Measurements from ENCODE around the gene FNDC8.
"Not testable (repeated sequence)": the region's sequence is repeated elsewhere in the genome, so short reads cannot be mapped to it uniquely, and the experiment has no call there.

FNDC8 gene

DNA sequence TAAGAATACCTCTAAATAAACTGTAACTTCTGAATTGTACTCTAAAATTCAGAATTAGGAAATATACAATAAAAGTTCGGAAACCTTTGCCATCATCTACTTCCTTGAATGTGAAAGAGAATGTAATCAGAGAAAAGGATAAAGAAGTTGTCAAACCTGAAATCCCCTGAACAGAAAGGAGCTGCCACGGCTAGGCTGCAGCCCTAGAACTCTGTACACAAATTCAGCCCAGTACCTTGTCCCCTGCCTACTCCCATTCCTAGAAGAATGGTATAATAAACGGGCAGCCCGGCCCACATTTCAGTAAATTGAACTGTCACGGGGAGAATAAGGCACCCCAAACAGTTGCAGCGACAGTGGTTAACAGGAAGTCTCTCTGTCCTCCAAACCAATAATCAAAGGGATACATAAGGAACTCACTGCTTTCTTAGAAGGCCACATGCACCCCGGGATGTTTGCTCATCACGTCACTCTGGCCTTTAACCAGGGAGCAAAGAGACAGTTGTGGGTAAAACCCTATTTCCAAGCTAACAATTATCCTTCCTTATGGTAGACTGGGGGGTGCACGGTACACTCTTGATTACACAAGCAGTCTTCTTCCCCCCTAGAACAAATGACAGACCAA is 33.6 kb upstream of the FNDC8 start:
- H3K4me1 Mint-ChIP-seq: peaks cover 70% of the 10 kb centered on the region
- DNase-seq (peak; percentile 39), ATAC-seq (no peak)
- H3K27me3 Mint-ChIP-seq: no peaks in the 10 kb centered on the region
- H3K36me3 Mint-ChIP-seq (ENCODE audit: low read depth): no peaks in the 10 kb centered on the region
- H3K4me3 Mint-ChIP-seq: peak overlapping the region; percentile 88
- H3K27ac Mint-ChIP-seq: peak overlapping the region; percentile 87
- no peaks in the 10 kb centered on the region for H3K9me3 Mint-ChIP-seq

GRCh38 chr17:35088356-35088880 is 33.0 kb upstream of the FNDC8 start:
- DNase-seq (peak; percentile 35), ATAC-seq (no peak)
- Mint-ChIP-seq H3K36me3 (ENCODE audit: low read depth) (no peaks in the 10 kb centered on the region), H3K4me1 (peaks cover 65% of the 10 kb centered on the region), H3K27ac (peak overlapping the region; percentile 87), H3K4me3 (peak overlapping the region; percentile 88), H3K9me3 (no peaks in the 10 kb centered on the region), H3K27me3 (no peaks in the 10 kb centered on the region)

- Mint-ChIP-seq H3K4me1 (peaks cover 58% of the 10 kb centered on the region), H3K36me3 (ENCODE audit: low read depth) (no peaks in the 10 kb centered on the region), H3K27ac (peak overlapping the region; percentile 91), H3K27me3 (no peaks in the 10 kb centered on the region), H3K9me3 (no peaks in the 10 kb centered on the region), H3K4me3 (peak overlapping the region; percentile 88)
- ATAC-seq (peak; percentile 86), DNase-seq (peak; percentile 92)
These were observed 32.4 kb upstream of the FNDC8 start for GRCh38 chr17:35088881-35089585.

- H3K9me3 Mint-ChIP-seq: no peaks in the 10 kb centered on the region
- H3K4me3 Mint-ChIP-seq: peak overlapping the region; percentile 79
- H3K27ac Mint-ChIP-seq: peak overlapping the region; percentile 91
- peaks cover 56% of the 10 kb centered on the region for H3K4me1 Mint-ChIP-seq
- peak; percentile 56 for DNase-seq
- H3K27me3 Mint-ChIP-seq: no peaks in the 10 kb centered on the region
- peak; percentile 27 for ATAC-seq
- H3K36me3 Mint-ChIP-seq (ENCODE audit: low read depth): no peaks in the 10 kb centered on the region
These were observed 31.7 kb upstream of the FNDC8 start for GRCh38 chr17:35089586-35090296.

DNA sequence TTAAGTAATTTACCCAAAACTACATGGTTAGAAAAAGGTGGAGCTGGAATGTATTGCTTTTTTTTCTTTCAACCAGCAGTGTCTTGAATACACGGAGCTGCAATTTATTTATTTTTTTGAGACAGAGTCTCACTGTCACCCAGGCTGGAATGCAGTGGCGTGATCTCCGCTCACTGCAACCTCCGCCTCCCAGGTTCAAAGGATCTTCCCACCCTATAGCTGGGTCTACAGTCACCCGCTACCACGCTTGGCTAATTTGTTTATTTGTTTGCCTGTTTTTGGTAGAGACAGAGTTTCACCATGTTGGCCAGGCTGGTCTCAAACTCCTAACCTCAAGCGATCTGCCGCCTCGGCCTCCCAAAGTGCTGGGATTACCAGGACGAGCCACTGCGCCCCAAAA is 30.7 kb upstream of the FNDC8 start:
- not testable (repeated sequence) for H3K4me3 Mint-ChIP-seq; H3K27ac Mint-ChIP-seq; H3K9me3 Mint-ChIP-seq; H3K27me3 Mint-ChIP-seq; ATAC-seq; H3K36me3 Mint-ChIP-seq (ENCODE audit: low read depth); DNase-seq
- H3K4me1 Mint-ChIP-seq: peaks cover 47% of the 10 kb centered on the region

- Mint-ChIP-seq H3K4me3 (no peak overlapping the region), H3K9me3 (no peaks in the 10 kb centered on the region), H3K27ac (no peak overlapping the region), H3K36me3 (ENCODE audit: low read depth) (peaks cover 7% of the 10 kb centered on the region), H3K27me3 (no peaks in the 10 kb centered on the region), H3K4me1 (peaks cover 15% of the 10 kb centered on the region)
- DNase-seq (no peak), ATAC-seq (peak; percentile 13)
These were observed 26.5 kb upstream of the FNDC8 start for GRCh38 chr17:35094902-35095301.

GRCh38 chr17:35095741-35096140 is 25.7 kb upstream of the FNDC8 start:
- Mint-ChIP-seq H3K4me3 (no peak overlapping the region), H3K9me3 (no peaks in the 10 kb centered on the region), H3K36me3 (ENCODE audit: low read depth) (peaks cover 13% of the 10 kb centered on the region), H3K4me1 (peaks cover 6% of the 10 kb centered on the region), H3K27me3 (no peaks in the 10 kb centered on the region), H3K27ac (no peak overlapping the region)
- DNase-seq (no peak), ATAC-seq (no peak)

DNA sequence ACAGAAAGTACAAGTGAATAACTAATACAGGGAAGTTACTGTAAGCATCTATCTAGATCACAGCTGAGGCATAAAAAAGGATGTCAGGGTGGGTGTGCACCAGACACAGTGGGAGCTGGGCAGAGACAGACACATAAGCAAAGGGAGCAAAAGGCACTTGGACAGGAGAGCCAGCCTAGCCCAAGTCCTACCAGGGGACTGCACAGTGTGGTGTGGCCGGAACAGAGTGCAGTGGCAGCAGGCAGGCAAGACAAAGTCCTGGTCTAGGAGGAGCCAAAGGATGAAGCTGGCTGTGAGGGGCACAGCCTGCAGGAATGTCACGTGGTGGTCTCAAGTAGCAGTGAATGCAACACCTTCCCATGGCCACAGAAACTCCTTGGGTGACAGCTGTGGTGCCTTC is 23.6 kb upstream of the FNDC8 start:
- ATAC-seq (no peak), DNase-seq (no peak)
- H3K4me3 Mint-ChIP-seq: no peak overlapping the region
- H3K36me3 Mint-ChIP-seq (ENCODE audit: low read depth): peaks cover 21% of the 10 kb centered on the region
- H3K27me3 Mint-ChIP-seq: no peaks in the 10 kb centered on the region
- H3K4me1 Mint-ChIP-seq: peaks cover 4% of the 10 kb centered on the region
- H3K9me3 Mint-ChIP-seq: no peaks in the 10 kb centered on the region
- H3K27ac Mint-ChIP-seq: no peak overlapping the region

- ATAC-seq: no peak
- Mint-ChIP-seq H3K36me3 (ENCODE audit: low read depth) (peaks cover 23% of the 10 kb centered on the region), H3K4me3 (no peak overlapping the region), H3K4me1 (peaks cover 4% of the 10 kb centered on the region), H3K9me3 (no peaks in the 10 kb centered on the region), H3K27ac (no peak overlapping the region), H3K27me3 (no peaks in the 10 kb centered on the region)
- no peak for DNase-seq
These were observed 21.5 kb upstream of the FNDC8 start for GRCh38 chr17:35099908-35100307.

DNA sequence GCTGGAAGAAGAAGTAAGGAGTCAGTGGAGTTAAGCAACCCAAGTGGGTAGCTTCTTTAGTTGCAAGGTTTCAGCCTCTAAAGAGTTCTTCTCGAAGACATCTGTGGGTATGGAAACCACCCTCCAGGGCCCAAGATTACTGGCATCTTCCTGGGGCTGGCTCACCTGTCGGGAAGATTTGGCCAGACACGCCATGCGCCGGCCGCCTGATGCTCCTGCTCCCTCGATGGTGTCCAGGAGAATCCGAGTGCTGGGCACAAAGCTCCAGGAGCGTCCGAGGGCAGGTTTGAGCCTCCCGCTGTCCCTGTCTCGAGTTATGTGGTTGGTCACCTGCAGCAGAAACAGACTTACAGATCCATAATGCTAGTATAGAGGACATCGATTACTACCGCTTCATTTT is 20.4 kb upstream of the FNDC8 start:
- Mint-ChIP-seq H3K4me1 (peaks cover 4% of the 10 kb centered on the region), H3K27ac (no peak overlapping the region), H3K9me3 (no peaks in the 10 kb centered on the region), H3K36me3 (ENCODE audit: low read depth) (peaks cover 29% of the 10 kb centered on the region), H3K27me3 (no peaks in the 10 kb centered on the region), H3K4me3 (no peak overlapping the region)
- ATAC-seq: no peak
- DNase-seq: no peak

DNA sequence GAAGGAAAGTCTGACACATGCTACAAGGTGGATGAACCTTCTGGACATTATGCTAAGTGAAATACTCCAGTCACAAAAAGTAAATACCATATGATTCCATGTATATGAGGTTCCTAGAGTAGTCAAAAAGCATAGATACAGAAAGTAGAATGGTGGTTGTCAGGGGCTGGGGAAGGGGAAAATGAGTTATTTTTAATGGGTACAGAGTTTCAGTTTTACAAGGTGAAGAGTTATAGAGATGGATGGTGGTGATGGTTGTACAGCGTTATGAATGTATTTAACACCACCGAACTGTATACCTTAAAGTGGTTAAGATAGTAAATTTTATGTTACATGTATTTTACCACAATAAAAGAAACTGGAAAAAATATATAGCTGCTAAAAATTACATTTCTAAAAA is 19.7 kb upstream of the FNDC8 start:
- no peak overlapping the region for H3K4me3 Mint-ChIP-seq
- H3K36me3 Mint-ChIP-seq (ENCODE audit: low read depth): peaks cover 35% of the 10 kb centered on the region
- no peak for ATAC-seq
- H3K27ac Mint-ChIP-seq: no peak overlapping the region
- H3K9me3 Mint-ChIP-seq: no peaks in the 10 kb centered on the region
- peaks cover 4% of the 10 kb centered on the region for H3K4me1 Mint-ChIP-seq
- no peak for DNase-seq
- H3K27me3 Mint-ChIP-seq: no peaks in the 10 kb centered on the region

- H3K4me1 Mint-ChIP-seq: peaks cover 2% of the 10 kb centered on the region
- H3K4me3 Mint-ChIP-seq: no peak overlapping the region
- no peaks in the 10 kb centered on the region for H3K27me3 Mint-ChIP-seq
- H3K36me3 Mint-ChIP-seq (ENCODE audit: low read depth): peaks cover 36% of the 10 kb centered on the region
- DNase-seq: no peak
- ATAC-seq: no peak
- H3K9me3 Mint-ChIP-seq: no peaks in the 10 kb centered on the region
- no peak overlapping the region for H3K27ac Mint-ChIP-seq
These were observed 18.1 kb upstream of the FNDC8 start for GRCh38 chr17:35103271-35103670.

DNA sequence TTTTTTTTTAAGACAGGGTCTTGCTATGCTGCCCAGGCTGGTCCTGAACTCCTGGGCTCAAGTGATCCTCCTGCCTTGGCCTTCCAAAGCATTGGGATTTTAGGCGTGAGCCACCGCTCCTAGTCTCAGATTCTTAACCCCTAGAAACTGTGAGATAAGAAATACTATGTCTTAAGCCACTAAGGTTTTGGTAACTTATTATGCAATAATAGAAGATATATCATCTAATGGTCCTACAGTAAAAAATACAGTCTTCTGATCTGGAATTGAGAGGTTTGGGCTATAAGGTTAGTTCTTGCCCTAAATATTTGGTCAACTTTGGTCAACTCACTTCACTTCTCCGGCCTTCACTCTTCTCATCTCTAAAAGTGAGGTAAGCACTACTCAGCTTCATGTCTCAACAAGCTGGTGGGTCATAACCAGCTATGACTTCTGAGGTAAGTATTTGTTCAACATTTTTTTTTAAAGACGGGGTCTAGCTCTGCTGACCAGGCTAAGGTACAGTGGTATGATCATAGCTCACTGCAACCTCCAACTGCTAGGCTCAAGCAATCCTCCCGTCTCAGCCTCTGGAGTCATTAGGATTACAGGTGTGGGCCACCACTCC is 16.5 kb upstream of the FNDC8 start:
- H3K36me3 Mint-ChIP-seq (ENCODE audit: low read depth): peaks cover 31% of the 10 kb centered on the region
- no peaks in the 10 kb centered on the region for H3K9me3 Mint-ChIP-seq
- DNase-seq (no peak), ATAC-seq (no peak)
- no peaks in the 10 kb centered on the region for H3K27me3 Mint-ChIP-seq
- peaks cover 2% of the 10 kb centered on the region for H3K4me1 Mint-ChIP-seq
- no peak overlapping the region for H3K27ac Mint-ChIP-seq
- no peak overlapping the region for H3K4me3 Mint-ChIP-seq

DNA sequence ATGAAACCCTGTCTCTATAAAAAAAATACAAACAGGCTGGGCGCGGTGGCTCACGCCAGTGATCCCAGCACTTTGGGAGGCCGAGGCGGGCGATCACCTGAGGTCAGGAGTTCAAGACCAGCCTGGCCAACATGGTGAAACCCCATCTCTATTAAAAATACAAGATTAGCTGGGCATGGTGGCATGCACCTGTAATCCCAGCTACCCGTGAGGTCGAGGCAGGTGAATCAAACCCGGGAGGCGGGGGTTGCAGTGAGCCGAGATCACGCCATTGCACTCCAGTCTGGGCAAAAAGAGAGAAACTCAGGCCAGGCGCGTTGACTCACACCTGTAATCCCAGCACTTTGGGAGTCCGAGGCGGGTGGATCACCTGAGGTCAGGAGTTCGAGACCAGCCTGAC is 10.6 kb upstream of the FNDC8 start:
- DNase-seq, H3K9me3 Mint-ChIP-seq, H3K27me3 Mint-ChIP-seq, ATAC-seq, H3K27ac Mint-ChIP-seq, H3K4me1 Mint-ChIP-seq, H3K4me3 Mint-ChIP-seq: not testable (repeated sequence)
- H3K36me3 Mint-ChIP-seq (ENCODE audit: low read depth): peaks cover 19% of the 10 kb centered on the region

Measured in activated naive CD8-positive, alpha-beta T cell treated with anti-CD3 and anti-CD28 coated beads, Interleukin-2, amount 50 U/mL, for 24 hours (primary cell).